GM18502 (cell line): ENCODE data around the gene GARNL3.
A peak's percentile ranks its signal among the peaks of the same experiment; 100 is the strongest.

Experiments used
- ATAC-seq: cut with Tn5 transposase; IDR thresholded peaks from one replicate; pipeline ENCODE4 v1.9.1; 2021; ENCODE audit warnings: mild to moderate bottlenecking; ENCODE audit not compliant: unreplicated experiment, poor library complexity

GARNL3 gene

GRCh38 chr9:127264462-127265219 lies at the start of gene GARNL3:
GARNL3 (plus strand) TSS chr9:127264774; CDS start chr9:127264878, 104 bp downstream.
- ATAC-seq = no peak

GRCh38 chr9:127215268-127216209 lies 49.0 kb upstream of the GARNL3 start:
- ATAC-seq = no peak

- no peak for ATAC-seq
Observed at GRCh38 chr9:127216210-127216887, 48.2 kb upstream of the GARNL3 start.

- ATAC-seq = no peak
Observed at GRCh38 chr9:127216888-127217217, 47.7 kb upstream of the GARNL3 start.

- ATAC-seq = no peak
Observed at GRCh38 chr9:127218818-127219217, 45.8 kb upstream of the GARNL3 start.

GRCh38 chr9:127219520-127219919 lies 45.1 kb upstream of the GARNL3 start:
- ATAC-seq = no peak

GRCh38 chr9:127221695-127222094 lies 42.9 kb upstream of the GARNL3 start:
- ATAC-seq = no peak

- no peak for ATAC-seq
Observed at GRCh38 chr9:127222388-127223095, 42.0 kb upstream of the GARNL3 start.

- no peak for ATAC-seq
Observed at GRCh38 chr9:127223266-127223665, 41.3 kb upstream of the GARNL3 start.

GRCh38 chr9:127223810-127224177 lies 40.8 kb upstream of the GARNL3 start:
- no peak for ATAC-seq

GRCh38 chr9:127224178-127224882 lies 40.2 kb upstream of the GARNL3 start:
- ATAC-seq = peak; percentile 57

- peak; percentile 47 for ATAC-seq
Observed at GRCh38 chr9:127224883-127225739, 39.5 kb upstream of the GARNL3 start.

GRCh38 chr9:127225801-127226625 lies 38.6 kb upstream of the GARNL3 start:
- no peak for ATAC-seq

- no peak for ATAC-seq
Observed at GRCh38 chr9:127229691-127230417, 34.7 kb upstream of the GARNL3 start.

GRCh38 chr9:127231666-127232065 lies 32.9 kb upstream of the GARNL3 start:
- ATAC-seq = no peak

GRCh38 chr9:127232833-127233549 lies 31.6 kb upstream of the GARNL3 start:
- ATAC-seq = no peak

- no peak for ATAC-seq
Observed at GRCh38 chr9:127233550-127233949, 31.0 kb upstream of the GARNL3 start.
